ENCODE results near the gene SNRPA. TPM values are rescaled to one million over a fixed set of nuclear protein-coding genes. Genes with fewer than 3 reads are reported as not detected.
A peak's percentile ranks its signal among the peaks of the same experiment; 100 is the strongest.

The SNRPA gene
- total and polyA plus RNA-seq, 8 donors = 4.9 to 258 (median 58.8) TPM

DNA sequence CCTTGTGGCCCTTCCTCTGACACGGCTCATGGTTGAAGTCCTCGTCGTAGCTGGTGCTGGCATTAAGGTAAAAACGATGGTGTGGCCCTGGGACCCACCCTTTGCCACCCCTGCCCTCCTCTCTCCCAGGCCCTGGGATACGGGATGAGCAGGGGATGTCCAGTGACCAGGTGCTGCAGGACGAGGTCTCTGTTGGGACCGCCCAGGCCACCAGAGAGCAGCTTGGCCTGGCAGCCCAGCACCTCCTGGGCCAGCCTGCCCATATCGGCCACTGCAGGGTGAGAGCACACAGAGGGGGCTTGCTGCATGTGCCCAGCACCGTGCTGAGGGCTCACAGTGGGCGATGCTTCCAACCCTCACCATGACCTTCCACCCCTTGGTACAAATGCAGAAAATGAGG, 7.1 kb upstream of the SNRPA start:
- Histone ChIP-seq H3K4me3 (no peak overlapping the region), H3K4me1 (peaks cover 4 to 31% (median 22%) of the 10 kb centered on the region in 4 donors), H3K27ac (no peak overlapping the region), H3K36me3 (peaks cover 8 to 39% (median 28%) of the 10 kb centered on the region in 4 donors), H3K27me3 (no peaks in the 10 kb centered on the region), H3K9me3 (no peaks in the 10 kb centered on the region)
- no peak for DNase-seq
- TF ChIP-seq POLR2A (IDR thresholded peaks at IDR 0.05) = no peak
- TF ChIP-seq POLR2AphosphoS5 (IDR thresholded peaks at IDR 0.05) = no peak
- TF ChIP-seq, protein P1, sequence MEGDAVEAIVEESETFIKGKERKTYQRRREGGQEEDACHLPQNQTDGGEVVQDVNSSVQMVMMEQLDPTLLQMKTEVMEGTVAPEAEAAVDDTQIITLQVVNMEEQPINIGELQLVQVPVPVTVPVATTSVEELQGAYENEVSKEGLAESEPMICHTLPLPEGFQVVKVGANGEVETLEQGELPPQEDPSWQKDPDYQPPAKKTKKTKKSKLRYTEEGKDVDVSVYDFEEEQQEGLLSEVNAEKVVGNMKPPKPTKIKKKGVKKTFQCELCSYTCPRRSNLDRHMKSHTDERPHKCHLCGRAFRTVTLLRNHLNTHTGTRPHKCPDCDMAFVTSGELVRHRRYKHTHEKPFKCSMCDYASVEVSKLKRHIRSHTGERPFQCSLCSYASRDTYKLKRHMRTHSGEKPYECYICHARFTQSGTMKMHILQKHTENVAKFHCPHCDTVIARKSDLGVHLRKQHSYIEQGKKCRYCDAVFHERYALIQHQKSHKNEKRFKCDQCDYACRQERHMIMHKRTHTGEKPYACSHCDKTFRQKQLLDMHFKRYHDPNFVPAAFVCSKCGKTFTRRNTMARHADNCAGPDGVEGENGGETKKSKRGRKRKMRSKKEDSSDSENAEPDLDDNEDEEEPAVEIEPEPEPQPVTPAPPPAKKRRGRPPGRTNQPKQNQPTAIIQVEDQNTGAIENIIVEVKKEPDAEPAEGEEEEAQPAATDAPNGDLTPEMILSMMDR (IDR thresholded peaks at IDR 0.05) = no peak
- no peak for TF ChIP-seq EP300 (IDR thresholded peaks at IDR 0.05)
- 86 to 98% (median 88%) methylated on average over 7 to 10 of the region's 10 CpGs for WGBS, 5 donors
- intact Hi-C loops (cut with DNase I; ENCODE audit: low total_unique reads) = no loop called here

DNA sequence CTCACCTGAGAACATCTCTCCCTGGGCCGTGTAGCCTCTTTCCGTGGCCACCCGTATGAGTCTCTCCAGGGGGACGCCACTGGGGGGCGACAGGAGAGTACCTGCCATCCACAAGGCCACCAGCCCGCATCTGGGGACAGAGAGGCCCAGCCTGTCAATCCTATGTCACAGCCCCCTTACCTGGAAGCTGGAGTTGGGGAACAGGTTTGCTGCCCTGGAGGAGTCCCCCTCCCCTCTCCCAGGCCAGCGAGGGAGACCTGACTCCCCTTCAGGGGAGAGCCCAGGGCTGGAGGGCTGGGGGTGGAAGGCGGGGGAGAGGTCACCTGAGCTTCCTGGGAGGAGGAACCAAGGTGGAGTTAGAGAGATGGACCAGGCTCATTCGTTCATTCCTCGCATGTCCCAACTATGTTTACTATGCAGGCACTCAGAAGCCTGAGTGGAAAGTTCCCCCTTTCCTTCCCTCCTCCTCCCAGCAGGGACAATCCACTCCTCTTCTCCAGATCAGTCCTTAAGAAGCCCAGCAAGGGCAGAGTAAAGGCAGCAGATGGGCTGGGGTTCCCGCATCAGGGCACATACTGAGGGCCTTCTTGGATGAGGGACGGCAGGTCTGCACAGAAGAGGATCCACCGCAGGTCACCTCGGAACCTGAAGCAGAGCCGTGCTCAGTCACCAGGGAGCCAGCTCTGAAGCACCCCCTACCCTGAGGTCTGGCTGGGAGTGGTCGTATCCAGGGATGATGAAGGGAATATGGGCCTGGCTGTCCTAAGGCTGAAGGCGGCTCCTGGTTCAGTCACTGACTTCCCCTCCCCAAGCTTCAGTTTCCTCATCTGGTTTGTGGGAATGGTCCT, 6.2 kb upstream of the SNRPA start:
- Histone ChIP-seq H3K9me3 (no peaks in the 10 kb centered on the region), H3K27me3 (no peaks in the 10 kb centered on the region), H3K4me1 (peaks cover 13 to 39% (median 28%) of the 10 kb centered on the region in 4 donors), H3K36me3 (peaks cover 3 to 31% (median 20%) of the 10 kb centered on the region in 4 donors), H3K27ac (peak overlapping the region in 4 of 5 donors; percentile 24 to 58 (median 36)), H3K4me3 (no peak overlapping the region)
- DNase-seq = peak in 1 of 2 donors; percentile 47
- WGBS, 5 donors = 52 to 68% (median 66%) methylated on average over 15 to 17 of the region's 17 CpGs
- intact Hi-C loops (cut with DNase I; ENCODE audit: low total_unique reads) = no loop called here
- TF ChIP-seq, protein P1 (IDR thresholded peaks at IDR 0.05) = no peak
- TF ChIP-seq EP300 (IDR thresholded peaks at IDR 0.05) (no peak), POLR2A (IDR thresholded peaks at IDR 0.05) (no peak), POLR2AphosphoS5 (IDR thresholded peaks at IDR 0.05) (no peak)

DNA sequence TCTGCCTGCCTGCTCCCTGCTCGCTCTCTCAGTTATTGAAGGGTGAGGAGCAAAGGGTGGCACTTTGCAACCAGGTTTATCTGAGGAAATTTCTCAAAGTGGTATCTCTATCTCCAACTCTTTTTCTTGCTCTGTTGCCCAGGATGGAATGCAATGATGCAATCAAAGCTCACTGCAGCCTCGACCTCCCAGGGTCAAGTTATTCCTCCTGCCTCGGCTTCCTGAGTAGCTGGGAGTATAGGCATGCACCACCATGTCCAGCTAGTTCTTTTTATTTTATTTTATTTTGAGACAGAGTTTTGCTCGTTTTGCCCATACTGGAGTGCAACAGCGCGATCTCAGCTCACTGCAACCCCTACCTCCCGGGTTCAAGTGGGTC, 5.6 kb upstream of the SNRPA start:
- intact Hi-C loops (cut with DNase I; ENCODE audit: low total_unique reads) = no loop called here
- H3K4me3 ChIP-seq = no peak overlapping the region
- no peak for DNase-seq
- peaks cover 13 to 36% (median 26%) of the 10 kb centered on the region in 4 donors for H3K4me1 ChIP-seq
- no peaks in the 10 kb centered on the region for H3K27me3 ChIP-seq
- H3K9me3 ChIP-seq = no peaks in the 10 kb centered on the region
- peak overlapping the region in 4 of 5 donors; percentile 24 to 58 (median 36) for H3K27ac ChIP-seq
- 72 to 77% (median 74%) methylated on average over 7 of the region's 7 CpGs for WGBS, 5 donors
- peaks cover 0 to 25% (median 14%) of the 10 kb centered on the region in 4 donors for H3K36me3 ChIP-seq
- TF ChIP-seq EP300 (IDR thresholded peaks at IDR 0.05) = no peak
- TF ChIP-seq POLR2AphosphoS5 (IDR thresholded peaks at IDR 0.05) = no peak
- TF ChIP-seq, protein P1 (IDR thresholded peaks at IDR 0.05) = no peak
- no peak for TF ChIP-seq POLR2A (IDR thresholded peaks at IDR 0.05)

DNA sequence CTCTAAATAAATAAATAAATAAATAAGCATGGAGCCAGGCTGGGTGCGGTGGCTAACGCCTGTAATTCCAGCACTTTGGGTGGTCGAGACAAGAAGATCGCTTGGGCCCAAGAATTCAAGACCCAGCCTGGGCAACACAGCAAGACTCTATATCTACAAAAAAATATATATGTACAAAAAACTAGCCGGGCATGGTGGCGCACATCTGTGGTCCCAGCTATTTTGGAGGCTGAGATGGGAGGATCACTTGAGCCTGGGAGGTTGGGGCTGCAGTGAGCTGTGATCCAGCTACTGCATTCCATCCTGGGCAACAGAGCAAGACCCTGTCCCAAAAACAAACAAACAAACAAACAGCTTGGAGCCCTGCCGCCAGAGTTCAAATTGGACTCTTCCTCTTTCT, 3.5 kb upstream of the SNRPA start:
- Histone ChIP-seq H3K4me3 (no peak overlapping the region), H3K4me1 (peaks cover 13 to 43% (median 36%) of the 10 kb centered on the region in 4 donors), H3K27me3 (no peaks in the 10 kb centered on the region), H3K27ac (peak overlapping the region in 1 of 5 donors; percentile 98), H3K36me3 (peaks cover 0 to 10% (median 3%) of the 10 kb centered on the region in 4 donors), H3K9me3 (no peaks in the 10 kb centered on the region)
- intact Hi-C loops (cut with DNase I; ENCODE audit: low total_unique reads) = no loop called here
- no peak for TF ChIP-seq POLR2AphosphoS5 (IDR thresholded peaks at IDR 0.05)
- TF ChIP-seq, protein P1 (IDR thresholded peaks at IDR 0.05) = no peak
- no peak for TF ChIP-seq EP300 (IDR thresholded peaks at IDR 0.05)
- TF ChIP-seq POLR2A (IDR thresholded peaks at IDR 0.05) = no peak
- 90 to 99% (median 96%) methylated on average over 7 of the region's 7 CpGs for WGBS, 5 donors
- no peak for DNase-seq
